RWPE2 (cell line): ENCODE measurements around the gene UBE2J2.

Experiments
- ATAC-seq: fragments of 200-7000 bp; cut with Tn5 transposase; 3 replicates; pipeline ENCODE4 v1.9.1; 2021; ENCODE audit warnings: low read depth
- DNase-seq: peaks from one replicate; pipeline ENCODE4 v3.0.0-alpha.2; 2020; ENCODE audit warnings: low spot score
- H3K27ac ChIP-seq: fragments of 450-650 bp; 2 replicates; pipeline ENCODE4 v1.5.1; 2017; ENCODE audit warnings: mild to moderate bottlenecking; ENCODE audit not compliant: poor library complexity, severe bottlenecking
- H3K27me3 ChIP-seq: fragments of 250-450 bp; sonication (Bioruptor Pico); 2 replicates; pipeline ENCODE4 v1.5.1; 2021; ENCODE audit warnings: mild to moderate bottlenecking, moderate library complexity; ENCODE audit not compliant: insufficient read depth, poor library complexity, severe bottlenecking
- H3K36me3 ChIP-seq: fragments of 250-450 bp; sonication (Bioruptor Pico); 2 replicates; pipeline ENCODE4 v1.5.1; 2020; ENCODE audit warnings: low read depth, mild to moderate bottlenecking, moderate library complexity
- H3K4me1 ChIP-seq: fragments of 250-450 bp; sonication (Bioruptor Pico); 2 replicates; pipeline ENCODE4 v1.5.1; 2021; ENCODE audit warnings: mild to moderate bottlenecking, moderate library complexity; ENCODE audit not compliant: insufficient read depth, poor library complexity, severe bottlenecking
- H3K4me3 ChIP-seq: fragments of 250-450 bp; sonication (Bioruptor Pico); 2 replicates; pipeline ENCODE4 v1.5.1; 2021; ENCODE audit warnings: mild to moderate bottlenecking, moderate library complexity; ENCODE audit not compliant: severe bottlenecking
- H3K9me3 ChIP-seq: fragments of 250-450 bp; sonication (Bioruptor Pico); 2 replicates; pipeline ENCODE4 v1.5.1; 2021; ENCODE audit warnings: mild to moderate bottlenecking, moderate library complexity; ENCODE audit not compliant: severe bottlenecking
- TF ChIP-seq, protein P1 (sequence below): fragments of 450-650 bp; IDR thresholded peaks from one replicate; pipeline ENCODE4 v1.5.1; 2017; ENCODE audit warnings: mild to moderate bottlenecking, moderate library complexity; ENCODE audit not compliant: poor library complexity, severe bottlenecking

UBE2J2 gene

GRCh38 chr1:1213345-1214265, 60.0 kb downstream of the UBE2J2 start, which contains the start of gene TNFRSF4:
TSS of gene TNFRSF4 (minus strand) at chr1:1214153. CDS start at chr1:1214127, 26 bp downstream.
- peaks cover 6% of the 10 kb centered on the region for H3K4me1 ChIP-seq
- H3K9me3 ChIP-seq: no peaks in the 10 kb centered on the region
- no peak within 1 kb of the TSS for H3K4me3 ChIP-seq
- no peak for DNase-seq
- H3K27me3 ChIP-seq: no peaks in the 10 kb centered on the region
- TF ChIP-seq, protein P1, sequence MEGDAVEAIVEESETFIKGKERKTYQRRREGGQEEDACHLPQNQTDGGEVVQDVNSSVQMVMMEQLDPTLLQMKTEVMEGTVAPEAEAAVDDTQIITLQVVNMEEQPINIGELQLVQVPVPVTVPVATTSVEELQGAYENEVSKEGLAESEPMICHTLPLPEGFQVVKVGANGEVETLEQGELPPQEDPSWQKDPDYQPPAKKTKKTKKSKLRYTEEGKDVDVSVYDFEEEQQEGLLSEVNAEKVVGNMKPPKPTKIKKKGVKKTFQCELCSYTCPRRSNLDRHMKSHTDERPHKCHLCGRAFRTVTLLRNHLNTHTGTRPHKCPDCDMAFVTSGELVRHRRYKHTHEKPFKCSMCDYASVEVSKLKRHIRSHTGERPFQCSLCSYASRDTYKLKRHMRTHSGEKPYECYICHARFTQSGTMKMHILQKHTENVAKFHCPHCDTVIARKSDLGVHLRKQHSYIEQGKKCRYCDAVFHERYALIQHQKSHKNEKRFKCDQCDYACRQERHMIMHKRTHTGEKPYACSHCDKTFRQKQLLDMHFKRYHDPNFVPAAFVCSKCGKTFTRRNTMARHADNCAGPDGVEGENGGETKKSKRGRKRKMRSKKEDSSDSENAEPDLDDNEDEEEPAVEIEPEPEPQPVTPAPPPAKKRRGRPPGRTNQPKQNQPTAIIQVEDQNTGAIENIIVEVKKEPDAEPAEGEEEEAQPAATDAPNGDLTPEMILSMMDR: no peak
- H3K36me3 ChIP-seq: peaks cover 18% of the 10 kb centered on the region
- no peak within 1 kb of the TSS for H3K27ac ChIP-seq
- ATAC-seq: no peak

- H3K36me3 ChIP-seq: peaks cover 10% of the 10 kb centered on the region
- TF ChIP-seq, protein P1: no peak
- H3K27ac ChIP-seq: no peak overlapping the region
- ATAC-seq (no peak), DNase-seq (no peak)
- no peak overlapping the region for H3K4me3 ChIP-seq
- peaks cover 4% of the 10 kb centered on the region for H3K4me1 ChIP-seq
- no peaks in the 10 kb centered on the region for H3K9me3 ChIP-seq
- H3K27me3 ChIP-seq: no peaks in the 10 kb centered on the region
Observed at GRCh38 chr1:1212780-1213344, 60.8 kb downstream of the UBE2J2 start.

DNA sequence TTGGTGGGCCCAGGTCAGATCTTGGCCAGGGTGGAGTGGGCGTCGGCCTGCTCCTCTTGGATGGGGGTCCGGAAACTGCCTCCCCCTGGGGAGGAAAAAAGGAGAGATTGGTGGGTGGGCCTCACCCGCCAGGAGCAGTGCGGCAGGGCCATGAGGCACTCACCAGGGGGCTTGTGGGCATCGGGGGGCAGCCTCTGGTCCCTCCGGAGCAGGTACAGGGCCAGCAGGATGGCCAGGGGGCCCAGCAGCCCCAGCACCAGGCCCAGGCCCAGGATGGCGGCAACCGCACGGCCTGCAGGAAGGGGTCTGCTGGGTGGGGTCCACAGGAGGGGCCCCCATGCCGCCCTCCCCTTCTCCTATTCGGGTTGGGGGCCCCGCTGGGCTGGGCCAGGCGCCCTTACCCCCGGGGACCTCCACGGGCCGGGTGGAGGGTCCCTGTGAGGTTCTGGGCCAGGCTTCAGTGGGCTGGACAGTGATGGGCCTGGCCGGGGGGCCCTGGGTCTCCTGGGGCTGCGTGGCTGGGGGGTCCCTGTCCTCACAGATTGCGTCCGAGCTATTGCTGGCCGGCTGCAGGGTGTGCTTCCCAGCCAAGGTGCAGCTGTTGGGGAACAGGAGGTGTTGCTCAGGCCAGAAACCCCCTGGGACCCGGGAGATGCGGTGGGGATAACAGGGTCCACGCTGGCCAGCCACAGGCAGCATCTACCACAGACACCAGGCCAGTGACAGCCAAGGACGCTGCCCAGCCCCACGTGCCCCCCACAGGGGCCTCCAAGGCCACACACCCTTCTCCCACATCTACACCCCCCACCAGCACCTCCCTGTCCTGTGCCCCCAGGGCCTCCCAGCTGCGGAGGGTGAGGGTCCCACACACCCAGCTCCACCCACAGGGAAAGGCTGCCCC, 61.9 kb downstream of the UBE2J2 start:
- no peak overlapping the region for H3K4me3 ChIP-seq
- TF ChIP-seq, protein P1: no peak
- no peak for ATAC-seq
- no peak overlapping the region for H3K27ac ChIP-seq
- peaks cover 4% of the 10 kb centered on the region for H3K36me3 ChIP-seq
- no peaks in the 10 kb centered on the region for H3K4me1 ChIP-seq
- DNase-seq: peak; percentile 46
- peaks cover 2% of the 10 kb centered on the region for H3K27me3 ChIP-seq
- no peaks in the 10 kb centered on the region for H3K9me3 ChIP-seq

DNA sequence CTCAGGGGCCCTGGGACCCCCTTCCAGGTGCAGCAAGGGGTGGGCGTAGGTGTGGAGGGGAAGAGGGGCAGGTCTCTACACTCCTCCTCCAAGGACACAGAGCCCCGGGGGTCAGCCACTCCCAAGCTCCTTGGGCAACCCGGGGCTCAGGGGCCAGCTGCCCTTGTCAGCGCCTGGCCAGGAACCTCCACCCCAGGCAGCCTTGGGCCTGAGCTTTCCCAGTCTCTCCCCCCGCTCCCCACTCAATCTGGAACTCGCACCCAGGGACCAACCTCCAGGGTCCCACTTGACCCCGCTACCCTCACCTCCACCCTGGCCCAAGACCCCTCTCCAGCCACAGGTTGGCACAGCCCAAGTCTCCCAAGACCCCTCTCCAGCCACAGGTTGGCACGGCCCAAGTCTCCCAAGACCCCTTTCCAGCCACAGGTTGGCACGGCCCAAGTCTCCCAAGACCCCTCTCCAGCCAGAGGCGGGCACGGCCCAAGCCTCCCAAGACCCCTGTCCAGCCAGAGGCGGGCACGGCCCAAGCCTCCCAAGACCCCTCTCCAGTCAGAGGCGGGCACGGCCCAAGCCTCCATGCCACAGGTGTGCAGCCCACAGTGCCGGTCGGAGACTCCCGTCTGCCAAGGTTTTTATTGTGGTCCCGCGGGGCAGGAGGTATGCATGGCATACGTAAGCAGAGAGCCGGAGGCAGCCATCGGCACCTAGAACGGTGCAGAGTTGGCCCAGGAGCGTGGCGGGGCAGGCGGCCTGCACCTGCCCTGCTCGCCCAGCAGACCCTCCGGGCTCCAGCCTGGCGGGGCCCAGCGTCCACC, 62.7 kb downstream of the UBE2J2 start:
- H3K4me1 ChIP-seq: no peaks in the 10 kb centered on the region
- DNase-seq (peak; percentile 69), ATAC-seq (no peak)
- TF ChIP-seq, protein P1: no peak
- H3K4me3 ChIP-seq: no peak overlapping the region
- H3K9me3 ChIP-seq: no peaks in the 10 kb centered on the region
- H3K27ac ChIP-seq: no peak overlapping the region
- H3K36me3 ChIP-seq: no peaks in the 10 kb centered on the region; the same call in 1 of the 2 replicates
- peaks cover 8% of the 10 kb centered on the region for H3K27me3 ChIP-seq
